Right atrium auricular region (tissue), 2 donors: ENCODE data around the gene DAB1. TPM values are rescaled to one million over a fixed set of nuclear protein-coding genes. Genes with fewer than 3 reads are reported as not detected.

Source experiments
- DNase-seq: peaks from one replicate; pipeline ENCODE4 v3.0.0-alpha.2; 2019; ENCODE audit warnings: low spot score
- H3K27ac ChIP-seq, 2 donors: fragments of 200-600 bp; sonication (generic); 1 replicate in 1 of 2; 2 replicates in 1 of 2; pipeline ENCODE4 v1.5.1; 2016 to 2019
- H3K27me3 ChIP-seq, 2 donors: fragments of 200-600 bp; sonication (generic); one replicate each; pipeline versions ENCODE4 v1.5.1 to v1.6.0; 2017 to 2019
- H3K36me3 ChIP-seq: fragments of 200-600 bp; sonication (generic); one replicate; pipeline ENCODE4 v1.5.1; 2016
- H3K4me1 ChIP-seq, 2 donors: fragments of 200-600 bp; sonication (generic); one replicate each; pipeline versions ENCODE4 v1.5.1 to v1.6.0; 2017 to 2019
- H3K4me3 ChIP-seq, 2 donors: fragments of 200-600 bp; sonication (generic); 1 replicate in 1 of 2; 2 replicates in 1 of 2; pipeline ENCODE4 v1.5.1; 2017 to 2019; ENCODE audit warnings: mild to moderate bottlenecking in 1 of 2, moderate library complexity in 1 of 2
- H3K9me3 ChIP-seq, 2 donors: fragments of 200-600 bp; sonication (generic); one replicate each; pipeline ENCODE4 v1.5.1; 2019
- total RNA-seq, 2 donors: library from RNA; depleted of rRNA; stranded (reverse); fragments of >200 nt; gene quantifications; one replicate each; pipeline ENCODE4 v1.1.0, GENCODE V29; 2016
- TF ChIP-seq, protein P1 (sequence below), 2 donors: fragments of 200-600 bp; sonication (generic); IDR thresholded peaks; one replicate each; pipeline ENCODE4 v1.5.1; 2019; ENCODE audit warnings: antibody characterized with exemption in 2 of 2

DAB1 gene
- total RNA-seq, 2 donors from 2014 or later = 0.19 to 3.3 TPM

DNA sequence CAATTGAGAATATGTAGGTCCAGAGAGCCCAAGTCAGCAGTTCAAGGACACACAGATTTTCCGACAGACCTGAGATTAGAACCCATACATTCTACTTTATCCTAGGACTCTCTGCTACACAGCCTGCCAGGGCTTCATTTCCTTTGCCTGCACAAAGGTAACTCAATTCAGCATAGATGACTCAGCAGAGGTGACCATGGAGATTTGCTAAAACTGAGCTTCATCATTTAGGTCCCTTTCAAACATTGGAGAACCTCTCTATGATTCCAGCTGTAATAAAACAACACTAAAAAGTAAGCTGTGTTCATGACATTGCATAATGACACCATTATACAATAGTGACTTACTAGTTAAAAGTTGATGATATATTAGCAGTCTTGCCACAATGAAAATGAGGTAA is 22.2 kb downstream of the DAB1 start:
- Histone ChIP-seq H3K4me3 (no peak overlapping the region), H3K27ac (no peak overlapping the region), H3K27me3 (no peaks in the 10 kb centered on the region), H3K9me3 (no peaks in the 10 kb centered on the region), H3K36me3 (no peaks in the 10 kb centered on the region), H3K4me1 (no peaks in the 10 kb centered on the region)
- DNase-seq = no peak
- TF ChIP-seq, protein P1, sequence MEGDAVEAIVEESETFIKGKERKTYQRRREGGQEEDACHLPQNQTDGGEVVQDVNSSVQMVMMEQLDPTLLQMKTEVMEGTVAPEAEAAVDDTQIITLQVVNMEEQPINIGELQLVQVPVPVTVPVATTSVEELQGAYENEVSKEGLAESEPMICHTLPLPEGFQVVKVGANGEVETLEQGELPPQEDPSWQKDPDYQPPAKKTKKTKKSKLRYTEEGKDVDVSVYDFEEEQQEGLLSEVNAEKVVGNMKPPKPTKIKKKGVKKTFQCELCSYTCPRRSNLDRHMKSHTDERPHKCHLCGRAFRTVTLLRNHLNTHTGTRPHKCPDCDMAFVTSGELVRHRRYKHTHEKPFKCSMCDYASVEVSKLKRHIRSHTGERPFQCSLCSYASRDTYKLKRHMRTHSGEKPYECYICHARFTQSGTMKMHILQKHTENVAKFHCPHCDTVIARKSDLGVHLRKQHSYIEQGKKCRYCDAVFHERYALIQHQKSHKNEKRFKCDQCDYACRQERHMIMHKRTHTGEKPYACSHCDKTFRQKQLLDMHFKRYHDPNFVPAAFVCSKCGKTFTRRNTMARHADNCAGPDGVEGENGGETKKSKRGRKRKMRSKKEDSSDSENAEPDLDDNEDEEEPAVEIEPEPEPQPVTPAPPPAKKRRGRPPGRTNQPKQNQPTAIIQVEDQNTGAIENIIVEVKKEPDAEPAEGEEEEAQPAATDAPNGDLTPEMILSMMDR (IDR thresholded peaks at IDR 0.05) = no peak

DNA sequence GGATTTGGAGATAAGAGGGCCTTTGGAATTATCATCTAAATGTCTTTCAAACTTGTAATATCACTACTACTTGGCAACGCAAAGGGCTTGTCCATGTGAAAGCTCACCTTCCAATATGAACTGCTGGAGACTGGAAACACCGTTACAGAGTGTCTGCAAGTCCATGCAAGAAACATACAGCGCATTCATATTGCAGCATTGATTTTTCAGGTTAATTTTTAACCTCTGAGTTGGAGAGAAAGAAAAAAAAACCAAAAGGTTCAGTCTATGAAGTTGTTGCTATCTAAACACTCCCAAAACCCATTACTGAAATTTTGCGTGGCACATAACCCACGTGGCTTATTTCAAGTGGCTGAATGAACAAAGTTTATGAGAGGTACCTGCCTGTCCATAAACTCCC is 23.8 kb downstream of the DAB1 start:
- H3K4me3 ChIP-seq = no peak overlapping the region
- TF ChIP-seq, protein P1 (IDR thresholded peaks at IDR 0.05) = no peak
- no peaks in the 10 kb centered on the region for H3K9me3 ChIP-seq
- H3K4me1 ChIP-seq = no peaks in the 10 kb centered on the region
- H3K27me3 ChIP-seq = no peaks in the 10 kb centered on the region
- no peaks in the 10 kb centered on the region for H3K36me3 ChIP-seq
- H3K27ac ChIP-seq = no peak overlapping the region
- no peak for DNase-seq

DNA sequence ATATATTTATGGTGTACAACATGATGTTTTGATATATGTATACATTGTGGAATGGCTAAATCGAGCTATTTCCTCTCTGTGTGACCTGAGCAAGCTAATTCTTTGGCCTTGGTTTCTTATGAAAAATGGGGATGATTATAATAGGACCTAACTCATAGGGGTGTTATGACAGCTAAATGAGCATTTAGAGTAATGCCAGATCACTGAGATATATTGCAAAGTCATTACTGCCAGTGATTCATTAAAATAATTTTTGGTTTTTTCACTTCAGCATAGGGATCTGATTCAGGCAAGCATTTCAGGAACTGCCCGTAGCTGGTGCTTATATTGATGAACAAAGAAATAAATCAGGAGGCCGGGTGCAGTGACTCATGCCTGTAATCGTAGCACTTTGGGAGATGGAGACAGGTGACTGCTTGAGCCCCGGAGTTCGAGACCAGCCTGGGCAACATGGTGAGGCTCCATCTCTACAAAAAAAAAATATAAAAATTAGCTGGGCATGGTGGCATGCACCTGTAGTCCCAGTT is 30.7 kb downstream of the DAB1 start:
- H3K4me3 ChIP-seq = no peak overlapping the region
- H3K27me3 ChIP-seq = no peaks in the 10 kb centered on the region
- TF ChIP-seq, protein P1 (IDR thresholded peaks at IDR 0.05) = no peak
- H3K9me3 ChIP-seq = no peaks in the 10 kb centered on the region
- no peak overlapping the region for H3K27ac ChIP-seq
- no peaks in the 10 kb centered on the region for H3K4me1 ChIP-seq
- DNase-seq = no peak
- H3K36me3 ChIP-seq = no peaks in the 10 kb centered on the region

DNA sequence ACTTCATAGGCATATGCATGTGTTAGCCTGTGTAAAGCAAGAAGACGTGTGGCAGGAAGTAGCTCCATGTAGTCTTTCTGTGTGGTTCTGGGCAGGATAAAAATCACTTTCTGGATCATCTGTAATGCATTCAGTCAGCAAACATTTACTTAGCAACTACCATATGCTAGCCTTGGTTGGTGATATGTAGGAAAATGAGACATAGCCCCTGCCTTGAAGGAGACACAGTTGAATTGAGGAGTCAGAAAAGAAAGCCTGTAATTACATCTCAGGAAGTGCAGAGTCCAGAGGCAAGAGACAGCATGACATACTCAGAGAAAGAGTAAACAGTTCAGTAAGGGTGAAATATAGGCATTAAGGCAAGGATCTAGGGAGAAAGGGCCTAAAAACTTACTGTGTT is 38.5 kb downstream of the DAB1 start:
- no peaks in the 10 kb centered on the region for H3K4me1 ChIP-seq
- H3K4me3 ChIP-seq = no peak overlapping the region
- H3K27me3 ChIP-seq = no peaks in the 10 kb centered on the region
- TF ChIP-seq, protein P1 (IDR thresholded peaks at IDR 0.05) = no peak
- no peaks in the 10 kb centered on the region for H3K36me3 ChIP-seq
- H3K27ac ChIP-seq = no peak overlapping the region
- no peak for DNase-seq
- H3K9me3 ChIP-seq = no peaks in the 10 kb centered on the region

DNA sequence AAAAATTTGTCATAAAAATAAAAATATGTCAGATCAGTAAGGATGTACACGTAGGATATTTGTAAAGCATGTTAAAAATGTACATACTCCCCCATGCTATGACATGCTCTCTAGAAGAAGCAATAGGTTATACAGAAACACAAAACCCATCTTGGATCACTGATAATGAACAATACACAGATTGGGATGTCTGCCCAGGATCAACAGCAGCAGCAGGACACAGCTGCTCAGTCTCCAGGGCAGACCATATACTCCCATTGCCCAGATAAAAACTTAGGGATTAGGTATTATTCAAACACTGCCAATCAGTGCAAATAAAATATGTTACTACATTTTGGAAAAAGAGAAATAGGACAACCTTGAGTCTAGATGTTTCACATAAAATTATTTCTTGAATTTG is 39.0 kb downstream of the DAB1 start:
- no peak for DNase-seq
- H3K9me3 ChIP-seq = no peaks in the 10 kb centered on the region

DNA sequence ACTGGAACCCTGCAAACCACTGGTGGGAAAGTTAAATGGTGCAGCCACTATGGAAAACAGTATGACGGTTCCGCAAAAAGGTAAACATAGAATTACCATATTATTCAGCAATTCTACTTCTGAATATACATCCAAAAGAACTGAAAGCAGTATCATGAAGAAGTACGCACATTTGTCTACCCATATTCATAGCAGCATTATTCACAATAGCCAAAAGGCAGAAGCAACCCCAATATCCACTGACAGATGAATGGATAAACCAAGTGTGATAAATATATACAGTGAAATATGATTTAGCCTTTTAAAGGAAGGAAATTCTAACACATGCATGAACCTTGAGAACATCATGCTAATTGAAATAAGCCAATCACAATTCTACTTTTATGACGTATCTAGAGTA is 39.6 kb downstream of the DAB1 start:
- TF ChIP-seq, protein P1 (IDR thresholded peaks at IDR 0.05) = no peak
- Histone ChIP-seq H3K27me3 (no peaks in the 10 kb centered on the region), H3K4me1 (no peaks in the 10 kb centered on the region), H3K9me3 (no peaks in the 10 kb centered on the region), H3K27ac (no peak overlapping the region), H3K4me3 (no peak overlapping the region), H3K36me3 (no peaks in the 10 kb centered on the region)
- no peak for DNase-seq

More for the DNA sequence above, 39.0 kb downstream of the DAB1 start:
- Histone ChIP-seq H3K27ac (no peak overlapping the region), H3K4me3 (no peak overlapping the region), H3K4me1 (no peaks in the 10 kb centered on the region), H3K27me3 (no peaks in the 10 kb centered on the region), H3K36me3 (no peaks in the 10 kb centered on the region)
- TF ChIP-seq, protein P1 (IDR thresholded peaks at IDR 0.05) = no peak
